Endothelial cell of umbilical vein (primary cell): ENCODE data around the gene SPG7. TPM values are rescaled to one million over a fixed set of nuclear protein-coding genes. Genes with fewer than 3 reads are reported as not detected.

Experiments used
- BruUV-seq: library from RNA; stranded (reverse); fragments of 400-500 nt; replicated peaks from 2 replicates; lab custom pipeline; 2021; lab: Mats Ljungman, UMichigan
- CTCF ChIA-PET: fragments of 300-600, 350-600 bp; sonication (Branson Sonifier 250); formaldehyde crosslinking; loops from one replicate; lab custom pipeline; 2021; ENCODE audit warnings: antibody characterized with exemption, inconsistent platforms; lab: Charles Lee
- POLR2A ChIA-PET: fragments of 300-600, 350-600 bp; sonication (Branson Sonifier 250); formaldehyde crosslinking; loops from one replicate; lab custom pipeline; 2021; ENCODE audit warnings: antibody characterized with exemption, inconsistent platforms; lab: Charles Lee
- DNase-seq: peaks from one replicate; pipeline ENCODE4 v3.0.0-alpha.2; 2011; ENCODE audit warnings: low read depth, low spot score
- FAIRE-seq: peaks from 2 replicates; lab custom pipeline; 2011; peaks lifted over from hg19 to GRCh38; lab: Jason Lieb, UNC
- H2AFZ ChIP-seq: 2 replicates; pipeline ENCODE4 v1.6.0; 2012; ENCODE audit warnings: low read depth, low read length, control low read depth, inconsistent platforms
- H3K27ac ChIP-seq: 2 replicates; pipeline ENCODE4 v1.5.1; 2011; ENCODE audit warnings: low read depth, mild to moderate bottlenecking, control low read depth, low read length, moderate library complexity; ENCODE audit not compliant: insufficient read depth
- H3K27me3 ChIP-seq, 2 experiments: 2 replicates each; pipeline versions ENCODE4 v1.6.0 to v1.6.1; 2011; ENCODE audit warnings: low read length in 2 of 2, mixed read lengths in 1 of 2; ENCODE audit not compliant: control insufficient read depth in 2 of 2, insufficient read depth in 2 of 2
- H3K36me3 ChIP-seq, 2 experiments: 2 replicates in 1 of 2; 3 replicates in 1 of 2; pipeline ENCODE4 v1.5.1; 2011; ENCODE audit warnings: low read length in 2 of 2, mild to moderate bottlenecking in 1 of 2, moderate library complexity in 1 of 2; ENCODE audit not compliant: control insufficient read depth in 2 of 2, insufficient read depth in 2 of 2; ENCODE audit errors: extremely low read depth in 1 of 2
- H3K4me1 ChIP-seq: 3 replicates; pipeline ENCODE4 v1.5.1; 2011; ENCODE audit warnings: mild to moderate bottlenecking, low read length; ENCODE audit not compliant: control insufficient read depth, insufficient read depth; ENCODE audit errors: extremely low read depth
- H3K4me2 ChIP-seq: 2 replicates; pipeline ENCODE4 v1.6.1; 2011; ENCODE audit warnings: low read length, control low read depth, mixed read lengths; ENCODE audit not compliant: insufficient read depth
- H3K4me3 ChIP-seq, 3 experiments: fragments of 200-600 bp in 1 of 3; sonication (generic), shearing (Covaris generic) in 1 of 3; replicated peaks in 1 of 3; 2 replicates each; pipeline ENCODE4 v1.5.1; 2011 to 2016; ENCODE audit warnings: control low read depth in 3 of 3, low read length in 3 of 3, mild to moderate bottlenecking in 2 of 3, inconsistent platforms in 1 of 3, low read depth in 1 of 3, moderate library complexity in 1 of 3; ENCODE audit not compliant: insufficient read depth in 1 of 3
- H3K79me2 ChIP-seq: 2 replicates; pipeline ENCODE4 v1.6.0; 2012; ENCODE audit warnings: low read length, inconsistent platforms; ENCODE audit not compliant: control insufficient read depth, insufficient read depth
- H3K9ac ChIP-seq: replicated peaks from 2 replicates; pipeline ENCODE3; 2011; ENCODE audit warnings: low read length, control low read depth; ENCODE audit not compliant: insufficient read depth; ENCODE audit errors: extremely low read depth
- H3K9me1 ChIP-seq: replicated peaks from 3 replicates; pipeline ENCODE4 v1.6.0; 2011; ENCODE audit warnings: mild to moderate bottlenecking, low read length; ENCODE audit not compliant: control insufficient read depth, insufficient read depth; ENCODE audit errors: extremely low read depth
- H3K9me3 ChIP-seq: replicated peaks from 2 replicates; pipeline ENCODE4 v1.5.1; 2012; ENCODE audit warnings: low read length, inconsistent platforms; ENCODE audit not compliant: control insufficient read depth, insufficient read depth
- H4K20me1 ChIP-seq: replicated peaks from 2 replicates; pipeline ENCODE3; 2011; ENCODE audit warnings: mild to moderate bottlenecking, low read length; ENCODE audit not compliant: control insufficient read depth, insufficient read depth; ENCODE audit errors: extremely low read depth
- JUN ChIP-seq: IDR thresholded peaks from 2 replicates; pipeline ENCODE4 v1.6.1; 2011; ENCODE audit warnings: borderline replicate concordance, low read depth; ENCODE audit not compliant: insufficient read length, insufficient read depth
- POLR2A ChIP-seq: IDR thresholded peaks from 2 replicates; pipeline ENCODE4 v1.6.1; 2012; ENCODE audit warnings: low read depth, mild to moderate bottlenecking, control low read depth, low read length
- POLR2AphosphoS5 ChIP-seq: IDR thresholded peaks from 2 replicates; pipeline ENCODE4 v1.6.1; 2012; ENCODE audit warnings: low read depth, mild to moderate bottlenecking, control low read depth, low read length, moderate library complexity; ENCODE audit not compliant: insufficient read depth
- dilution Hi-C: fragments of 300-500 bp; cut with MboI; formaldehyde crosslinking; loops from one replicate; pipeline ENCODE4 v1.15.0; 2019; ENCODE audit warnings: low sequenced_read_pairs; ENCODE audit not compliant: extremely low pct_ligation_motif_present
- intact Hi-C: fragments of 100-400 bp; cut with micrococcal nuclease; formaldehyde crosslinking; loops from one replicate; pipeline ENCODE4 v1.10.0; 2022
- polyA plus RNA-seq, 4 experiments: library from polyadenylated mRNA; depleted of rRNA in 3 of 4; stranded (reverse) in 3 of 4; unstranded in 1 of 4; fragments of >200 nt; gene quantifications; 2 replicates each; pipeline versions ENCODE4 v1.2.1 to v1.2.3, GENCODE V29; 2011 to 2012; ENCODE audit warnings: missing spikeins in 1 of 4
- total RNA-seq: library from RNA; stranded (reverse); gene quantifications from 2 replicates; pipeline ENCODE4 v1.2.3, GENCODE V29; 2021
- TF ChIP-seq, protein P1 (sequence below), 2 donors: IDR thresholded peaks; 1 replicate in 1 of 2; 2 replicates in 1 of 2; pipeline ENCODE4 v1.5.1; 2011; ENCODE audit warnings: low read length in 2 of 2, mild to moderate bottlenecking in 2 of 2, moderate library complexity in 2 of 2, control low read depth in 1 of 2, inconsistent platforms in 1 of 2, low read depth in 1 of 2; ENCODE audit not compliant: insufficient read depth in 1 of 2; ENCODE audit errors: extremely low read depth in 1 of 2

Gene SPG7
- total and polyA plus RNA-seq, 2 donors (not counting 3 experiments of a cell fraction or from before 2014, with no cell fraction given), result 90.2 to 146 TPM

- Histone ChIP-seq H3K4me1 (peaks cover 45% of the 10 kb centered on the region), H2AFZ (no peak overlapping the region), H3K79me2 (peaks cover 36% of the 10 kb centered on the region), H3K9me1 (no peaks in the 10 kb centered on the region), H3K9ac (peak overlapping the region; percentile 100), H3K27me3 (no peaks in the 10 kb centered on the region), H3K4me3 (peak overlapping the region; percentile 48 to 90 (median 76)), H3K4me2 (peak overlapping the region; percentile 78), H4K20me1 (peaks cover 12% of the 10 kb centered on the region), H3K27ac (no peak overlapping the region), H3K9me3 (no peaks in the 10 kb centered on the region), H3K36me3 (peaks cover 31% of the 10 kb centered on the region in 2 experiments)
- CTCF ChIA-PET, result no interaction called here
- DNase-seq (no peak), FAIRE-seq (peak; percentile 35)
- intact Hi-C loops, result no loop called here
- POLR2A ChIA-PET, result interaction anchor here (0.8 kb wide), 1 partner anchor 80 kb away, joined by 3 read pairs; no protein-coding TSS in a partner anchor
- dilution Hi-C loops, result no loop called here
- TF ChIP-seq, protein P1, sequence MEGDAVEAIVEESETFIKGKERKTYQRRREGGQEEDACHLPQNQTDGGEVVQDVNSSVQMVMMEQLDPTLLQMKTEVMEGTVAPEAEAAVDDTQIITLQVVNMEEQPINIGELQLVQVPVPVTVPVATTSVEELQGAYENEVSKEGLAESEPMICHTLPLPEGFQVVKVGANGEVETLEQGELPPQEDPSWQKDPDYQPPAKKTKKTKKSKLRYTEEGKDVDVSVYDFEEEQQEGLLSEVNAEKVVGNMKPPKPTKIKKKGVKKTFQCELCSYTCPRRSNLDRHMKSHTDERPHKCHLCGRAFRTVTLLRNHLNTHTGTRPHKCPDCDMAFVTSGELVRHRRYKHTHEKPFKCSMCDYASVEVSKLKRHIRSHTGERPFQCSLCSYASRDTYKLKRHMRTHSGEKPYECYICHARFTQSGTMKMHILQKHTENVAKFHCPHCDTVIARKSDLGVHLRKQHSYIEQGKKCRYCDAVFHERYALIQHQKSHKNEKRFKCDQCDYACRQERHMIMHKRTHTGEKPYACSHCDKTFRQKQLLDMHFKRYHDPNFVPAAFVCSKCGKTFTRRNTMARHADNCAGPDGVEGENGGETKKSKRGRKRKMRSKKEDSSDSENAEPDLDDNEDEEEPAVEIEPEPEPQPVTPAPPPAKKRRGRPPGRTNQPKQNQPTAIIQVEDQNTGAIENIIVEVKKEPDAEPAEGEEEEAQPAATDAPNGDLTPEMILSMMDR (IDR thresholded peaks at IDR 0.05; ENCODE audit: extremely low read depth in 1 of 2, insufficient read depth in 1 of 2, low read depth in 1 of 2, low read length in 2 of 2), result no peak
- TF ChIP-seq POLR2A, result peak; percentile 11
- BruUV-seq, result no TSS peak
Measured at GRCh38 chr16:89561884-89562599, 53.8 kb downstream of the SPG7 start.

DNA sequence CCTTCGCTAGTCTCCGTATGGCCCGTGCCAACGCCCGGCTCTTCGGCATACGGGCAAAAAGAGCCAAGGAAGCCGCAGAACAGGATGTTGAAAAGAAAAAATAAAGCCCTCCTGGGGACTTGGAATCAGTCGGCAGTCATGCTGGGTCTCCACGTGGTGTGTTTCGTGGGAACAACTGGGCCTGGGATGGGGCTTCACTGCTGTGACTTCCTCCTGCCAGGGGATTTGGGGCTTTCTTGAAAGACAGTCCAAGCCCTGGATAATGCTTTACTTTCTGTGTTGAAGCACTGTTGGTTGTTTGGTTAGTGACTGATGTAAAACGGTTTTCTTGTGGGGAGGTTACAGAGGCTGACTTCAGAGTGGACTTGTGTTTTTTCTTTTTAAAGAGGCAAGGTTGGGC lies 54.7 kb downstream of the SPG7 start:
- no peaks in the 10 kb centered on the region for H3K27me3 ChIP-seq
- no peak overlapping the region for H2AFZ ChIP-seq
- peaks cover 36% of the 10 kb centered on the region for H3K79me2 ChIP-seq
- H3K9me1 ChIP-seq, result no peaks in the 10 kb centered on the region
- H3K9ac ChIP-seq, result no peak overlapping the region
- TF ChIP-seq POLR2AphosphoS5, result peak; percentile 11
- TF ChIP-seq JUN, result no peak
- H3K4me3 ChIP-seq, result peak overlapping the region in 1 of 3 experiments; percentile 76
- intact Hi-C loops (no loop called here), dilution Hi-C loops (no loop called here)
- H3K4me2 ChIP-seq, result peak overlapping the region; percentile 78
- no peak for FAIRE-seq
- no TSS peak for BruUV-seq
- H4K20me1 ChIP-seq, result peaks cover 12% of the 10 kb centered on the region
- DNase-seq, result no peak
- ChIA-PET CTCF (no interaction called here), POLR2A (interaction anchor here (0.7 to 0.8 kb wide), 2 partner anchors 79 to 250 kb away, joined by 3 read pairs; no protein-coding TSS in a partner anchor)
- H3K27ac ChIP-seq, result no peak overlapping the region
- H3K9me3 ChIP-seq, result no peaks in the 10 kb centered on the region
- peaks cover 31% of the 10 kb centered on the region in 2 experiments for H3K36me3 ChIP-seq
- H3K4me1 ChIP-seq, result peaks cover 42% of the 10 kb centered on the region
